IMR-90 (cell line): ENCODE results near the gene PTPRQ. TPM values are rescaled to one million over a fixed set of nuclear protein-coding genes. Genes with fewer than 3 reads are reported as not detected.

ENCODE experiments used
- ATAC-seq: fragments of 200-7000 bp; cut with Tn5 transposase; 2 replicates; pipeline ENCODE4 v1.9.1; 2020; ENCODE audit warnings: low read depth, mild to moderate bottlenecking, moderate library complexity
- BruUV-seq: library from RNA; stranded (reverse); fragments of 400-500 nt; replicated peaks from 2 replicates; lab custom pipeline; 2021; lab: Mats Ljungman, UMichigan
- CTCF ChIA-PET: fragments of 300-600 bp; formaldehyde crosslinking; extraction: SDS; loops from one replicate; lab custom pipeline; 2021; ENCODE audit warnings: antibody characterized with exemption; lab: Yijun Ruan, JAX
- POLR2A ChIA-PET: fragments of 300-600 bp; sonication (Branson Sonifier 250); formaldehyde crosslinking; loops from one replicate; lab custom pipeline; 2022; ENCODE audit warnings: antibody characterized with exemption; ENCODE audit not compliant: unreplicated experiment; lab: Charles Lee
- DNase-seq: peaks from one replicate; pipeline ENCODE4 v3.0.0; 2013
- H2AFZ ChIP-seq: replicated peaks from 2 replicates; pipeline ENCODE3; 2013; ENCODE audit warnings: low read length, mild to moderate bottlenecking; ENCODE audit not compliant: poor library complexity
- H2AK5ac ChIP-seq: 2 replicates; pipeline ENCODE4 v1.6.1; 2013; ENCODE audit warnings: low read depth, low read length, inconsistent platforms
- H2AK9ac ChIP-seq: replicated peaks from 2 replicates; pipeline ENCODE3; 2013; ENCODE audit warnings: mild to moderate bottlenecking, low read depth, low read length, moderate library complexity; ENCODE audit not compliant: poor library complexity
- H2BK120ac ChIP-seq: 2 replicates; pipeline ENCODE4 v1.6.1; 2013; ENCODE audit warnings: low read depth, low read length, inconsistent platforms
- H2BK15ac ChIP-seq: 3 replicates; pipeline ENCODE4 v1.6.1; 2013; ENCODE audit warnings: low read depth, low read length, inconsistent platforms
- H2BK20ac ChIP-seq: 2 replicates; pipeline ENCODE4 v1.6.1; 2013; ENCODE audit warnings: low read depth, mild to moderate bottlenecking, inconsistent platforms, low read length, moderate library complexity
- H2BK5ac ChIP-seq: 2 replicates; pipeline ENCODE4 v1.6.1; 2013; ENCODE audit warnings: mild to moderate bottlenecking, low read depth, low read length, inconsistent platforms; ENCODE audit not compliant: poor library complexity, severe bottlenecking
- H3K14ac ChIP-seq: replicated peaks from 2 replicates; pipeline ENCODE4 v1.6.1; 2013; ENCODE audit warnings: low read depth, low read length, inconsistent platforms
- H3K18ac ChIP-seq: 2 replicates; pipeline ENCODE4 v1.6.1; 2013; ENCODE audit warnings: low read depth, low read length, control low read depth
- H3K23ac ChIP-seq: 2 replicates; pipeline ENCODE4 v1.6.1; 2013; ENCODE audit warnings: low read depth, low read length, inconsistent platforms
- H3K27ac ChIP-seq: 2 replicates; pipeline ENCODE4 v1.5.1; 2013; ENCODE audit warnings: mild to moderate bottlenecking, control low read depth, low read length; ENCODE audit not compliant: insufficient read depth
- H3K27me3 ChIP-seq: 2 replicates; pipeline ENCODE4 v1.6.1; 2013; ENCODE audit warnings: low read length; ENCODE audit not compliant: control insufficient read depth, insufficient read depth
- H3K36me3 ChIP-seq: 2 replicates; pipeline ENCODE4 v1.6.1; 2013; ENCODE audit warnings: low read length, mixed read lengths; ENCODE audit not compliant: control insufficient read depth, insufficient read depth
- H3K4ac ChIP-seq: 2 replicates; pipeline ENCODE4 v1.6.1; 2013; ENCODE audit warnings: low read depth, low read length, inconsistent platforms
- H3K4me1 ChIP-seq: 2 replicates; pipeline ENCODE4 v1.6.1; 2013; ENCODE audit warnings: low read length, mixed read lengths; ENCODE audit not compliant: control insufficient read depth, insufficient read depth
- H3K4me2 ChIP-seq: 2 replicates; pipeline ENCODE4 v1.6.1; 2013; ENCODE audit warnings: low read depth, mild to moderate bottlenecking, control low read depth, low read length, moderate library complexity
- H3K4me3 ChIP-seq: 2 replicates; pipeline ENCODE4 v1.5.1; 2013; ENCODE audit warnings: low read depth, mild to moderate bottlenecking, control low read depth, low read length, moderate library complexity; ENCODE audit not compliant: insufficient read depth
- H3K56ac ChIP-seq: 2 replicates; pipeline ENCODE4 v1.6.1; 2013; ENCODE audit warnings: low read length, inconsistent platforms; ENCODE audit not compliant: insufficient read depth; ENCODE audit errors: extremely low read depth
- H3K79me1 ChIP-seq, 2 experiments: 2 replicates each; pipeline ENCODE4 v1.6.1; 2013; ENCODE audit warnings: low read length in 2 of 2, inconsistent platforms in 1 of 2, low read depth in 1 of 2
- H3K9ac ChIP-seq: 2 replicates; pipeline ENCODE4 v1.6.1; 2013; ENCODE audit warnings: low read depth, low read length, control low read depth
- H3K9me1 ChIP-seq: 2 replicates; pipeline ENCODE4 v1.6.1; 2013; ENCODE audit warnings: low read length, inconsistent platforms; ENCODE audit not compliant: insufficient read depth
- H3K9me3 ChIP-seq: 2 replicates; pipeline ENCODE4 v1.6.1; 2013; ENCODE audit warnings: low read length; ENCODE audit not compliant: control insufficient read depth, insufficient read depth
- H4K20me1 ChIP-seq: 2 replicates; pipeline ENCODE4 v1.6.1; 2013; ENCODE audit warnings: low read length, inconsistent platforms; ENCODE audit not compliant: insufficient read depth
- H4K5ac ChIP-seq: 2 replicates; pipeline ENCODE4 v1.6.1; 2013; ENCODE audit warnings: mild to moderate bottlenecking, low read depth, low read length, control low read depth
- H4K8ac ChIP-seq, 2 experiments: 2 replicates each; pipeline ENCODE4 v1.6.1; 2013; ENCODE audit warnings: low read depth in 2 of 2, low read length in 2 of 2, control low read depth in 1 of 2, inconsistent platforms in 1 of 2
- H4K91ac ChIP-seq: 2 replicates; pipeline ENCODE4 v1.6.1; 2013; ENCODE audit warnings: low read depth, low read length, inconsistent platforms; ENCODE audit not compliant: insufficient read depth
- CTCF ChIP-seq: conservative IDR thresholded peaks from 2 replicates; pipeline ENCODE4 v1.5.1; 2012; ENCODE audit warnings: mild to moderate bottlenecking, low read depth, low read length, improper control_type of control experiment
- MAZ ChIP-seq: IDR thresholded peaks from 2 replicates; pipeline ENCODE4 v1.6.1; 2012; ENCODE audit warnings: low read depth, mild to moderate bottlenecking, low read length, improper control_type of control experiment, moderate library complexity, borderline replicate concordance
- RAD21 ChIP-seq: IDR thresholded peaks from 2 replicates; pipeline ENCODE4 v1.6.1; 2012; ENCODE audit warnings: low read length, improper control_type of control experiment
- WGBS, 2 experiments: methylation state at CpG; one replicate each; pipeline versions ENCODE4 v1.1.5 to v1.1.7; 2013; ENCODE audit warnings: missing lambda C conversion rate in 2 of 2; ENCODE audit not compliant: insufficient read length in 1 of 2; ENCODE audit errors: extremely low coverage in 2 of 2; 5-methylcytosine and 5-hydroxymethylcytosine counted together
- dilution Hi-C: fragments of 300-500 bp; cut with HindIII; formaldehyde crosslinking; loops from one replicate; pipeline ENCODE4 v1.14.3; 2018; ENCODE audit warnings: low sequenced_read_pairs; ENCODE audit not compliant: unreplicated experiment
- in situ Hi-C: fragments of 300-500 bp; cut with MboI; formaldehyde crosslinking; loops from 3 replicates; pipeline ENCODE4 v1.14.3; 2019; ENCODE audit warnings: low sequenced_read_pairs, inconsistent platforms, mixed read lengths
- intact Hi-C: fragments of 100-400 bp; cut with micrococcal nuclease; formaldehyde crosslinking; loops from 2 replicates; pipeline ENCODE4 v1.10.0; 2022
- polyA plus RNA-seq, 3 experiments: library from polyadenylated mRNA; depleted of rRNA; stranded (reverse); fragments of >200 nt; gene quantifications; 2 replicates each; pipeline ENCODE4 v1.2.3, GENCODE V29; 2012; ENCODE audit warnings: low replicate concordance in 1 of 3
- total RNA-seq: library from RNA; depleted of rRNA; stranded (reverse); fragments of >200 nt; gene quantifications from 2 replicates; pipeline ENCODE4 v1.2.3, GENCODE V29; 2012

PTPRQ gene
- total and polyA plus RNA-seq, 2 of the 4 experiments (the other 2 are of a cell fraction), result 0.96 to 1.4 TPM

GRCh38 chr12:80632835-80633234, 188.8 kb downstream of the PTPRQ start:
- H4K8ac ChIP-seq, result peak overlapping the region in 1 of 2 experiments; percentile 63; a peak in 1 of 4 replicates
- H4K20me1 ChIP-seq, result no peaks in the 10 kb centered on the region
- H2AK5ac ChIP-seq, result peak overlapping the region; percentile 46
- no peak overlapping the region for H3K4me2 ChIP-seq
- H2BK20ac ChIP-seq, result no peak overlapping the region
- in situ Hi-C loops (no loop called here), intact Hi-C loops (no loop called here), dilution Hi-C loops (no loop called here)
- ChIA-PET POLR2A (interaction anchor here (0.6 kb wide), 2 partner anchors 35 to 80 kb away, joined by 4 to 6 read pairs; no protein-coding TSS in a partner anchor), CTCF (interaction anchor here (0.9 to 1.5 kb wide), 3 partner anchors 11 to 112 kb away, joined by 3 to 6 read pairs (median 3); no protein-coding TSS in a partner anchor)
- 83% methylated on average over 1 of the region's 4 CpGs; no CpG with 5 or more reads in 1 of the 2 experiments for WGBS, 2 experiments
- H2BK120ac ChIP-seq, result peak overlapping the region; percentile 56
- no peaks in the 10 kb centered on the region for H3K79me1 ChIP-seq
- no peaks in the 10 kb centered on the region for H3K36me3 ChIP-seq
- H3K4me1 ChIP-seq, result no peaks in the 10 kb centered on the region
- H3K56ac ChIP-seq, result no peak overlapping the region
- H3K23ac ChIP-seq, result no peak overlapping the region
- no peaks in the 10 kb centered on the region for H3K9me1 ChIP-seq
- no peak overlapping the region for H3K27ac ChIP-seq
- no peak overlapping the region for H3K4me3 ChIP-seq
- H2BK5ac ChIP-seq, result no peak overlapping the region
- H3K18ac ChIP-seq, result no peak overlapping the region
- no peaks in the 10 kb centered on the region; the same call in 1 of the 2 replicates for H3K9me3 ChIP-seq
- BruUV-seq, result no TSS peak
- H3K27me3 ChIP-seq, result no peaks in the 10 kb centered on the region
- H3K14ac ChIP-seq, result no peak overlapping the region; the same call in 1 of the 2 replicates
- no peak overlapping the region for H4K5ac ChIP-seq
- peak overlapping the region; percentile 46; the same call in 1 of the 2 replicates for H4K91ac ChIP-seq
- ATAC-seq, result no peak
- H2AFZ ChIP-seq, result peak overlapping the region; percentile 68
- no peak overlapping the region for H3K9ac ChIP-seq
- H2AK9ac ChIP-seq, result peak overlapping the region; percentile 50
- peak overlapping the region; percentile 31; the same call in 1 of the 2 replicates for H3K4ac ChIP-seq
- H2BK15ac ChIP-seq, result peak overlapping the region; percentile 15; the same call in 1 of the 3 replicates
- no peak for DNase-seq
- TF ChIP-seq RAD21 (peak; percentile 8; the same call in 1 of the 2 replicates), MAZ (no peak), CTCF (no peak)
